ENCODE data around the gene ST3GAL4.

ST3GAL4 gene

GRCh38 chr11:126456089-126456488 lies 100.6 kb downstream of the ST3GAL4 start:
- DNase-seq, result no peak

- DNase-seq, result no peak
Observed at GRCh38 chr11:126456783-126457542, 101.5 kb downstream of the ST3GAL4 start.

DNA sequence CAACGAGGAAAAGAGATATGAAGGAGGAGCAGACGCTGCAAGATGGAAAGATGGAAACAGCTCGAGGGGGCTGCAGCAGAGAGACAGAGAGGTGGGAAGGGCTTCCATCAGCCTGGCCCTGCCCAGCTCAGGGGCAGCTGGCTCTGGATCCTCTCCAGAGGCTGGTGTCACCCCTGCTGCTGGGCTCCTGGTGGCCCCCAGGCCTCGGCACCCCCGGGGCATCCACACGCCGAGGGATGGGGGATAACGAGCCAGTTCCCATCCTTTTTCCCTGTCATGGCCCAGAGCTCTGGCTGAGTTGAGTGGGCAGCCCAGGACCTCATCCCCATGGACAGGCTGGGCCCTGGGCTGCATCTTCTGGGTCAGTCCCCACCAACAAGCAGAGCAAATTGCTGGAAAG lies 102.3 kb downstream of the ST3GAL4 start:
- DNase-seq, result no peak

DNA sequence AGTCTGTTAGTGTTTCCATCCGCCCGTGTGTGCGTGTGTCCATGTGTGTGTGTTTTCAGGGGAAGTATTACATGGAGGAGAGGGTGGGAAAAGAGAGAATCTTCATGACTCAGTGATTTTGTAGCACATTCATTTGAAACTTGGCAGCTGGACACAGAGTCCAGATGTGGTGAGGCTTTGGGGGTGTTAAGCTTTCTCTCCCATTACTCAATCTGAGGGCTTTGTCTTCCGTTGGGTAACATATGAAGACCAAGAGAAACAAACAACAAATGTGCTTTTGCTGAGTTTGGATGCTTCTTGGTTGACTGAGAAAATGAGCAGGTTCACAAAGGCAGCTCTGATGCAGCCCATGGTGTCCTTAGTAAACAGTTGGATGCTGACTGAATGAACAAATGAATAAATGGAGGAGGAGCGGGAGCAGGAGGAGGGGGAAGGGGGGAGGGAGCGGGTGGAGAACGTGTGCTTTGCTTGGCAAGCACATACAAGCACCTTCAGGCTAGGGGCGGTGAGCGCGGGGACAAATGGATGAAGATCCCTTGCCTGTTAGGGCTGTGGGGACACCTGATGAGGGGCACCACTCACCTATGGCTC lies 104.3 kb downstream of the ST3GAL4 start:
- no peak for DNase-seq

GRCh38 chr11:126460417-126461095 lies 105.1 kb downstream of the ST3GAL4 start:
- DNase-seq, result no peak

DNA sequence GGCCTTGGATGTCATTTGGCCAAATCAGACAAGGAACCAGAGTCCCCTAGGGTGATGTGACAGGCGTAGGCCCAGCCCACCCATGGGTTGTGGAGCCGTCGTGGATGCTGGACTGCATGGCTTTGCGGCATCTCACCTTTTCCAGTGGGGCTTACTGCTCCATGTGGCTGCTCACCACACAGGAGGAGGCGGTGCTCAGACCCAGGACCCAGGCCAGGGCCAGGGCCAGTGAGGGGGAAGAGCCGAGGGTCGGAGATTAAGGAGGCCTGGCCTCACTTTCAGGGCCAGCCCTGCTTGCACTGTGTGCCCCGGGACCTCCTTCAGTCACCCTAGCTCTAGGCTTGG lies 105.6 kb downstream of the ST3GAL4 start:
- DNase-seq, result no peak

GRCh38 chr11:126461996-126462395 lies 106.5 kb downstream of the ST3GAL4 start:
- DNase-seq, result no peak

DNA sequence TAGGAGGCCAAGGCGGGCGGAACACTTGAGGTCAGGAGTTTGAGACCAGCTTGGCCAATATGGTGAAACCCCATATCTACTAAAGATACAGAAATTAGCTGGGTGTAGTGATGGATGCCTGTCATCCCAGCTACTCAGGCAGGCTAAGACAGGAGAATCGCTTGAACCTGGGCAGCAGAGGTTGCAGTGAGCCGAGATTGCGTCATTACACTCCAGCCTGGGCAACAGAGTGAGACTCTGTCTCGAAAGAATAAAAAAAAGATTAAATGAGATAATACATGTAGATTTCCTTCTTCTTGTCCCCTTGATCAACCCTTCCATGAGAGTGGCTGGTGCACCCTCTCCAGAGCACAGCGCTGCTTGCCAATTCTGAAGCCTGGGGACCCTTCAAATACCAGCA lies 106.9 kb downstream of the ST3GAL4 start:
- no peak for DNase-seq

Measured in activated CD4-positive, alpha-beta T cell treated with anti-CD3 and anti-CD28 coated beads, Interleukin-2, amount 50 U/mL, for 16 hours (primary cell).